Measurements from ENCODE around the gene CAPN2.
"Not testable (repeated sequence)": the region's sequence is repeated elsewhere in the genome, so short reads cannot be mapped to it uniquely, and the experiment has no call there.

CAPN2 gene

GRCh38 chr1:223792046-223792445 lies 79.7 kb downstream of the CAPN2 start:
- no peak for DNase-seq (ENCODE audit: low read depth)

GRCh38 chr1:223793716-223794115 lies 81.4 kb downstream of the CAPN2 start:
- DNase-seq (ENCODE audit: low read depth), result no peak

GRCh38 chr1:223794136-223794880 lies 82.0 kb downstream of the CAPN2 start:
- DNase-seq (ENCODE audit: low read depth), result no peak

GRCh38 chr1:223796210-223796609 lies 83.9 kb downstream of the CAPN2 start:
- no peak for DNase-seq (ENCODE audit: low read depth)

- DNase-seq (ENCODE audit: low read depth), result no peak
These were observed 89.7 kb downstream of the CAPN2 start for GRCh38 chr1:223802032-223802431.

- no peak for DNase-seq (ENCODE audit: low read depth)
These were observed 90.3 kb downstream of the CAPN2 start for GRCh38 chr1:223802602-223803001.

GRCh38 chr1:223803211-223803610 lies 90.9 kb downstream of the CAPN2 start:
- DNase-seq (ENCODE audit: low read depth), result no peak

- DNase-seq (ENCODE audit: low read depth), result not testable (repeated sequence)
These were observed 97.6 kb downstream of the CAPN2 start for GRCh38 chr1:223809905-223810304.

GRCh38 chr1:223810586-223810985 lies 98.2 kb downstream of the CAPN2 start:
- DNase-seq (ENCODE audit: low read depth), result no peak

- DNase-seq (ENCODE audit: low read depth), result no peak
These were observed 99.3 kb downstream of the CAPN2 start for GRCh38 chr1:223811634-223812101.

- no peak for DNase-seq (ENCODE audit: low read depth)
These were observed 101.3 kb downstream of the CAPN2 start for GRCh38 chr1:223813645-223814044.

- no peak for DNase-seq (ENCODE audit: low read depth)
These were observed 102.9 kb downstream of the CAPN2 start for GRCh38 chr1:223815020-223815853.

GRCh38 chr1:223815865-223816264 lies 103.5 kb downstream of the CAPN2 start:
- no peak for DNase-seq (ENCODE audit: low read depth)

GRCh38 chr1:223817265-223817664 lies 104.9 kb downstream of the CAPN2 start:
- DNase-seq (ENCODE audit: low read depth), result not testable (repeated sequence)

- DNase-seq (ENCODE audit: low read depth), result no peak
These were observed 107.6 kb downstream of the CAPN2 start for GRCh38 chr1:223819730-223820514.

GRCh38 chr1:223820515-223820858 lies 108.1 kb downstream of the CAPN2 start:
- no peak for DNase-seq (ENCODE audit: low read depth)

GRCh38 chr1:223820971-223821370 lies 108.6 kb downstream of the CAPN2 start:
- no peak for DNase-seq (ENCODE audit: low read depth)

- DNase-seq (ENCODE audit: low read depth), result no peak
These were observed 111.9 kb downstream of the CAPN2 start for GRCh38 chr1:223824287-223824686.

GRCh38 chr1:223824712-223825111 lies 112.4 kb downstream of the CAPN2 start:
- no peak for DNase-seq (ENCODE audit: low read depth)

Data from stimulated activated CD8-positive, alpha-beta memory T cell treated with anti-CD3 and anti-CD28 coated beads, Interleukin-12 subunit alpha, Interleukin-12 subunit beta, amount 100 ng/mL, for 1 hour (primary cell).